OCI-LY1 (cell line): ENCODE data around the gene DNAAF8.

ENCODE experiments used
- H2AFZ ChIP-seq: fragments of 200-600 bp; sonication (generic), shearing (Covaris generic); 2 replicates; pipeline ENCODE4 v1.6.0; 2014; ENCODE audit warnings: antibody characterized with exemption, mild to moderate bottlenecking, low read length
- H3F3A ChIP-seq: fragments of 200-600 bp; sonication (generic), shearing (Covaris generic); 2 replicates; pipeline ENCODE4 v1.6.0; 2014; ENCODE audit warnings: mild to moderate bottlenecking, antibody characterized with exemption, low read length, moderate library complexity; ENCODE audit not compliant: insufficient read depth
- H3K27ac ChIP-seq: fragments of 200-600 bp; sonication (generic); 2 replicates; pipeline ENCODE4 v1.5.1; 2014; ENCODE audit warnings: low read length, mixed run types, mild to moderate bottlenecking, low read depth; ENCODE audit not compliant: poor library complexity, severe bottlenecking
- H3K27me3 ChIP-seq: fragments of 200-600 bp; sonication (generic); 2 replicates; pipeline ENCODE4 v1.6.0; 2014; ENCODE audit warnings: antibody characterized with exemption, mild to moderate bottlenecking, low read length, moderate library complexity; ENCODE audit not compliant: insufficient read depth
- H3K36me3 ChIP-seq: fragments of 200-600 bp; sonication (generic); 2 replicates; pipeline ENCODE4 v1.6.1; 2014; ENCODE audit warnings: mild to moderate bottlenecking, antibody characterized with exemption, low read length, moderate library complexity, mixed read lengths; ENCODE audit not compliant: insufficient read depth
- H3K4me1 ChIP-seq: fragments of 200-600 bp; sonication (generic); 2 replicates; pipeline ENCODE4 v1.5.1; 2014; ENCODE audit warnings: mild to moderate bottlenecking, low read length, moderate library complexity; ENCODE audit not compliant: insufficient read depth, severe bottlenecking
- H3K4me2 ChIP-seq: fragments of 200-600 bp; sonication (generic), shearing (Covaris generic); 2 replicates; pipeline ENCODE4 v1.6.1; 2014; ENCODE audit warnings: low read length
- H3K4me3 ChIP-seq: fragments of 200-600 bp; sonication (generic); 2 replicates; pipeline ENCODE4 v1.5.1; 2014; ENCODE audit warnings: low read length, low read depth, mild to moderate bottlenecking, mixed read lengths; ENCODE audit not compliant: poor library complexity, severe bottlenecking
- H3K79me2 ChIP-seq: fragments of 200-600 bp; shearing (Covaris generic); 2 replicates; pipeline ENCODE4 v1.6.1; 2016; ENCODE audit warnings: mixed run types, low read length, mixed read lengths; ENCODE audit not compliant: insufficient read depth
- H3K9ac ChIP-seq: fragments of 200-600 bp; sonication (generic), shearing (Covaris generic); 2 replicates; pipeline ENCODE4 v1.6.1; 2014; ENCODE audit warnings: mild to moderate bottlenecking, low read length, mixed read lengths
- H3K9me2 ChIP-seq: fragments of 200-600 bp; sonication (generic), shearing (Covaris generic); 2 replicates; pipeline ENCODE4 v1.6.1; 2014; ENCODE audit warnings: low read depth, mild to moderate bottlenecking, low read length, mixed read lengths
- H3K9me3 ChIP-seq: fragments of 200-600 bp; shearing (Covaris generic); 2 replicates; pipeline ENCODE4 v1.6.1; 2014; ENCODE audit warnings: low read length, mixed read lengths
- H4K20me1 ChIP-seq: fragments of 200-600 bp; sonication (generic), shearing (Covaris generic); 2 replicates; pipeline ENCODE4 v1.6.0; 2016; ENCODE audit warnings: mild to moderate bottlenecking, low read length; ENCODE audit not compliant: insufficient read depth
- CTCF ChIP-seq: fragments of 200-600 bp; sonication (generic), shearing (Covaris generic); IDR thresholded peaks from 2 replicates; pipeline ENCODE4 v1.5.1; 2017; ENCODE audit warnings: mild to moderate bottlenecking, antibody characterized with exemption, low read length, moderate library complexity, mixed read lengths
- EZH2 ChIP-seq: fragments of 200-600 bp; sonication (generic), shearing (Covaris generic); IDR thresholded peaks from 2 replicates; pipeline ENCODE4 v1.8.0; 2017; ENCODE audit warnings: borderline replicate concordance, mixed run types, mild to moderate bottlenecking, antibody characterized with exemption, low read length, moderate library complexity, mixed read lengths

DNAAF8 gene

DNA sequence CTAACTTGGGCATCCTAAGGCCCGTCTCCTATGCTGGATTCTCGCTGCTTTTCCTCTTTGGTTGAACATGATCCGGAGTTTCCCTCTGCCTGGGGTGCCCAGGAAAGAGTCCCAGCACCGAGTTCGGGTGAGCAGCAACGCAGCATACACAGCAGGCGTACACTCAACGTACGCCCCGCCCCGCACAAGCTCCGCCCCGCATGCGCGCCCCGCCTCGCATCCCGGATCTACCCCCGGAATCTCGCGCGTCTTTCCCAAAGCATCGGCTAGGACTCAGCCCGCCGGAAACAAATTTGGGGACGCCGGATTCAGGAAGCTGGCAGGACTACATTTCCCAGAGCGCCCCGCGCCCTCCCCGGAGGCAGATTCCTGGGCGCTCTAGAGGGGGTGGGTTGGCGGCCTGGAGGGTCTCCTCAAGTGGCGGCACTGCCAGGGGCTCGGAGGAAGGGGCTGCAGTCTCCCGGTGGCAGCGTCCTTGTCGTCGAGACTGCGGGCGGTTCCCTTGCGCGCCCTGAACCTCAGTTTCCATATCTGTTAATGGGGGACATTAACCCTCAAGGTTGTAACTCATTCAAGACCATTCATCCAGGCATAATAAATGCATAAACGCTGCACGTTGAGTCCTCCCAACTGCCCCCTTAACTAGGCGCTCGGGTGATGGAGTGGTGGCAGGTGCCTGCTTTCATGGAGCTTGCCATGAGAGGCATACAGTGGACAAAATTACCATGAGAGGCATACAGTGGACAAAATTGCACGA is 34.4 kb downstream of the DNAAF8 start:
- H3K79me2 ChIP-seq: no peaks in the 10 kb centered on the region
- H3K9me2 ChIP-seq: no peaks in the 10 kb centered on the region
- no peak overlapping the region for H3K27ac ChIP-seq
- H3F3A ChIP-seq: peaks cover 9% of the 10 kb centered on the region; the same call in 1 of the 2 replicates
- no peak for TF ChIP-seq EZH2
- TF ChIP-seq CTCF: no peak
- peak overlapping the region; percentile 86 for H3K4me3 ChIP-seq
- no peaks in the 10 kb centered on the region for H3K9me3 ChIP-seq
- peaks cover 13% of the 10 kb centered on the region for H3K4me1 ChIP-seq
- H2AFZ ChIP-seq: peak overlapping the region; percentile 51; the same call in 1 of the 2 replicates
- peak overlapping the region; percentile 55 for H3K9ac ChIP-seq
- H3K36me3 ChIP-seq: peaks cover 5% of the 10 kb centered on the region; the same call in 1 of the 2 replicates
- H4K20me1 ChIP-seq: no peaks in the 10 kb centered on the region
- H3K4me2 ChIP-seq: peak overlapping the region; percentile 70
- no peaks in the 10 kb centered on the region for H3K27me3 ChIP-seq

DNA sequence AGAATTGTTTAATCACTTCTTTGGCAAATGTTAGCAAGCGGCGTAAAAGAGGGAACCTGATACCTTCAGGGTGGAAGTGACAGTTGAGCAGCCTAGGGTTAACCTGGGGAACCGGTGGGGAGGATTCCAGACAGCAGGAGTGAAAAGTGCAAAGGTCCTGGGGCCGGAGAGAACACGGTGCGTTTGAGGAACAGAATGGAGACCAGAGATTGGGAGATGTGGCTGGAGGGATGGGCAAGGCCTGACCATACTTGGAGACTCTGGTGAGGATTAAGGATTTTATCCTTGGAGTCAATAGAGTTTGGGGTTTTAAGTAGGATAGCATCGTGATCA is 34.9 kb downstream of the DNAAF8 start:
- peak overlapping the region; percentile 70 for H3K4me2 ChIP-seq
- TF ChIP-seq CTCF: no peak
- TF ChIP-seq EZH2: no peak
- H3K36me3 ChIP-seq: no peaks in the 10 kb centered on the region
- H3K9ac ChIP-seq: no peak overlapping the region
- no peaks in the 10 kb centered on the region for H3K79me2 ChIP-seq
- peaks cover 9% of the 10 kb centered on the region; the same call in 1 of the 2 replicates for H3F3A ChIP-seq
- H3K4me1 ChIP-seq: peaks cover 13% of the 10 kb centered on the region
- peak overlapping the region; percentile 51; the same call in 1 of the 2 replicates for H2AFZ ChIP-seq
- no peaks in the 10 kb centered on the region for H3K9me3 ChIP-seq
- no peaks in the 10 kb centered on the region for H3K27me3 ChIP-seq
- H4K20me1 ChIP-seq: no peaks in the 10 kb centered on the region
- no peak overlapping the region for H3K27ac ChIP-seq
- H3K9me2 ChIP-seq: no peaks in the 10 kb centered on the region
- no peak overlapping the region for H3K4me3 ChIP-seq

GRCh38 chr16:4771646-4772045 is 37.3 kb downstream of the DNAAF8 start:
- H3K9ac ChIP-seq: no peak overlapping the region
- no peaks in the 10 kb centered on the region for H3K36me3 ChIP-seq
- TF ChIP-seq EZH2 (no peak), CTCF (no peak)
- H2AFZ ChIP-seq: no peak overlapping the region
- no peak overlapping the region for H3K4me2 ChIP-seq
- H3K4me1 ChIP-seq: peaks cover 6% of the 10 kb centered on the region
- H3K27me3 ChIP-seq: no peaks in the 10 kb centered on the region
- no peaks in the 10 kb centered on the region for H3K9me3 ChIP-seq
- H3K27ac ChIP-seq: no peak overlapping the region
- no peaks in the 10 kb centered on the region for H3K9me2 ChIP-seq
- H3K4me3 ChIP-seq: no peak overlapping the region
- no peaks in the 10 kb centered on the region for H4K20me1 ChIP-seq
- H3F3A ChIP-seq: peaks cover 9% of the 10 kb centered on the region; the same call in 1 of the 2 replicates
- H3K79me2 ChIP-seq: no peaks in the 10 kb centered on the region
